Measurements from ENCODE around the gene TNS1. TPM values are rescaled to one million over a fixed set of nuclear protein-coding genes. Genes with fewer than 3 reads are reported as not detected.

Gene TNS1
- polyA plus RNA-seq, 1 of the 3 experiments (the other 2 are of a cell fraction), result 12.1 TPM

DNA sequence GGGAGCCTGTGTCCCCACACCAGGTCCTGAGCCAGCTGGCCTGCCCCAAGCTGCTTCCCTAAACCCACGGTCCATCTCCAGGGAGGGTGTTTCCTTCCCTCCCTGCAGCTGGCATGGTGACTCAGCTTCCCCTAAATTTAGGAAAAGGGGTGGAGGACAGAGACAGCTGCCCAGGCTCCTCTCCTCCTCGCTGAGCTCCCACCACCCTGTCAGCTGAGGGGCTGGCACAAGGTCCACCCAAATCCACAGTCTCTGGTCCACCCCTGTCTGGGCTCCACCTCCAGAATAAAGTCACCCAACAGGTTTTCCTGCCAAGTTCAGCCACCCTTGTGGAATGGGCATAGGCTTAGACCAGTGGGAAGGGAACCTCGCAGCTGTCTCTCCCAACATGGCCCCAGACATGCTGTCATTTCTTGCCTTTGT lies 156.5 kb downstream of the TNS1 start:
- WGBS (ENCODE audit: low lambda C conversion rate), result 86% methylated on average over 3 of the region's 3 CpGs
- CTCF ChIA-PET, result interaction anchor here (1.0 to 1.9 kb wide), 4 partner anchors 9 to 60 kb away, joined by 3 to 7 read pairs (median 4); no protein-coding TSS in a partner anchor

DNA sequence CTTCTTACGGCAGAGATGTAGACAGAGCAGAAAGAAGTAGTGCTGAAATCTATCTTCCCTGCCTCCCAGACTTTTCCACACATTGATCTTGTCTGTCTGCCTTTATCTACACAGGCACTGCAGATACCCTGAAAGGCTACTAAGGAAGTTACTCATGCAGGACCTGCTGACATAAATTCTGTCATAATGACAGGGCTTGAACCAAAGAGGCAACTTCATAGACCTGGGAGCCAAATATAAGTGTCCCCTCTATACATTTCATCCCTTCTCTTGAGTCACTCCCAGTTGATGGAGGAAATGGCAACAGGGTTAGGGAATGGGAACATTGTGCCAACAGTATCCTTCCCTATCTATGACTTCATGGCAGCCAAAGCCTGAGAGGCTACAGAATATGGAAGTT lies 157.5 kb downstream of the TNS1 start:
- peaks cover 83% of the 10 kb centered on the region for H3K79me2 ChIP-seq (ENCODE audit: insufficient read depth)
- H3K9me2 ChIP-seq, result no peaks in the 10 kb centered on the region
- H3K4me2 ChIP-seq, result no peak overlapping the region
- ChIA-PET POLR2A (no interaction called here), CTCF (interaction anchor here (1.1 kb wide), 1 partner anchor 53 kb away, joined by 4 read pairs; no protein-coding TSS in a partner anchor)
- H2AFZ ChIP-seq (ENCODE audit: low read depth), result no peak overlapping the region
- peaks cover 7% of the 10 kb centered on the region for H3F3A ChIP-seq (replicated peaks; ENCODE audit: insufficient read depth)
- peaks cover 31% of the 10 kb centered on the region for H4K20me1 ChIP-seq (ENCODE audit: insufficient read depth)
- TF ChIP-seq MEF2A (IDR thresholded peaks at IDR 0.05; ENCODE audit: borderline replicate concordance, low read depth) (no peak), MXI1 (IDR thresholded peaks at IDR 0.05; ENCODE audit: low read depth, low read length) (no peak), ELF1 (IDR thresholded peaks at IDR 0.05) (no peak), RFX5 (IDR thresholded peaks at IDR 0.05; ENCODE audit: low read length) (no peak), TCF12 (IDR thresholded peaks at IDR 0.05) (no peak), SIN3A (IDR thresholded peaks at IDR 0.05; ENCODE audit: borderline replicate concordance, low read depth, low read length) (no peak), TEAD4 (IDR thresholded peaks at IDR 0.05; ENCODE audit: borderline replicate concordance, insufficient read depth) (no peak), EZH2phosphoT487 (IDR thresholded peaks at IDR 0.05; ENCODE audit: borderline replicate concordance, low read depth) (no peak), FOSL2 (IDR thresholded peaks at IDR 0.05; ENCODE audit: borderline replicate concordance, low read depth) (no peak)
- TF ChIP-seq, protein P1, sequence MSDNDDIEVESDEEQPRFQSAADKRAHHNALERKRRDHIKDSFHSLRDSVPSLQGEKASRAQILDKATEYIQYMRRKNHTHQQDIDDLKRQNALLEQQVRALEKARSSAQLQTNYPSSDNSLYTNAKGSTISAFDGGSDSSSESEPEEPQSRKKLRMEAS (IDR thresholded peaks at IDR 0.05; ENCODE audit: low read depth), result no peak
- TF ChIP-seq, protein P2, sequence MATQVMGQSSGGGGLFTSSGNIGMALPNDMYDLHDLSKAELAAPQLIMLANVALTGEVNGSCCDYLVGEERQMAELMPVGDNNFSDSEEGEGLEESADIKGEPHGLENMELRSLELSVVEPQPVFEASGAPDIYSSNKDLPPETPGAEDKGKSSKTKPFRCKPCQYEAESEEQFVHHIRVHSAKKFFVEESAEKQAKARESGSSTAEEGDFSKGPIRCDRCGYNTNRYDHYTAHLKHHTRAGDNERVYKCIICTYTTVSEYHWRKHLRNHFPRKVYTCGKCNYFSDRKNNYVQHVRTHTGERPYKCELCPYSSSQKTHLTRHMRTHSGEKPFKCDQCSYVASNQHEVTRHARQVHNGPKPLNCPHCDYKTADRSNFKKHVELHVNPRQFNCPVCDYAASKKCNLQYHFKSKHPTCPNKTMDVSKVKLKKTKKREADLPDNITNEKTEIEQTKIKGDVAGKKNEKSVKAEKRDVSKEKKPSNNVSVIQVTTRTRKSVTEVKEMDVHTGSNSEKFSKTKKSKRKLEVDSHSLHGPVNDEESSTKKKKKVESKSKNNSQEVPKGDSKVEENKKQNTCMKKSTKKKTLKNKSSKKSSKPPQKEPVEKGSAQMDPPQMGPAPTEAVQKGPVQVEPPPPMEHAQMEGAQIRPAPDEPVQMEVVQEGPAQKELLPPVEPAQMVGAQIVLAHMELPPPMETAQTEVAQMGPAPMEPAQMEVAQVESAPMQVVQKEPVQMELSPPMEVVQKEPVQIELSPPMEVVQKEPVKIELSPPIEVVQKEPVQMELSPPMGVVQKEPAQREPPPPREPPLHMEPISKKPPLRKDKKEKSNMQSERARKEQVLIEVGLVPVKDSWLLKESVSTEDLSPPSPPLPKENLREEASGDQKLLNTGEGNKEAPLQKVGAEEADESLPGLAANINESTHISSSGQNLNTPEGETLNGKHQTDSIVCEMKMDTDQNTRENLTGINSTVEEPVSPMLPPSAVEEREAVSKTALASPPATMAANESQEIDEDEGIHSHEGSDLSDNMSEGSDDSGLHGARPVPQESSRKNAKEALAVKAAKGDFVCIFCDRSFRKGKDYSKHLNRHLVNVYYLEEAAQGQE (IDR thresholded peaks at IDR 0.05; ENCODE audit: low read depth, low read length), result no peak
- no peaks in the 10 kb centered on the region for H3K9me3 ChIP-seq
- no peaks in the 10 kb centered on the region for H3K27me3 ChIP-seq (ENCODE audit: insufficient read depth)
- H3K36me3 ChIP-seq (replicated peaks in 1 of 2; ENCODE audit: control insufficient read depth in 1 of 2, insufficient read depth in 2 of 2, low read length in 1 of 2), result peaks cover 43 to 66% of the 10 kb centered on the region in 2 experiments
- H3K27ac ChIP-seq (ENCODE audit: low read depth in 2 of 2, low read length in 1 of 2), result no peak overlapping the region
- H3K9ac ChIP-seq, result no peak overlapping the region
- H3K4me1 ChIP-seq (ENCODE audit: control insufficient read depth in 1 of 2, insufficient read depth in 2 of 2, low read depth in 1 of 2, low read length in 1 of 2), result peaks cover 7 to 8% of the 10 kb centered on the region in 2 experiments; a peak in 2 of 4 replicates
- WGBS (ENCODE audit: low lambda C conversion rate), result 100% methylated on average over 1 of the region's 1 CpG
- no peak for DNase-seq
- no peak overlapping the region for H3K4me3 ChIP-seq (ENCODE audit: low read depth in 2 of 2, low read length in 1 of 2)

More for the DNA sequence above, 156.5 kb downstream of the TNS1 start:
- peaks cover 7% of the 10 kb centered on the region for H3F3A ChIP-seq (replicated peaks; ENCODE audit: insufficient read depth)
- no peak overlapping the region for H2AFZ ChIP-seq (ENCODE audit: low read depth)
- POLR2A ChIA-PET, result no interaction called here
- H3K4me1 ChIP-seq (ENCODE audit: control insufficient read depth in 1 of 2, insufficient read depth in 2 of 2, low read depth in 1 of 2, low read length in 1 of 2), result peaks cover 14 to 18% of the 10 kb centered on the region in 2 experiments; a peak in 3 of 4 replicates
- TF ChIP-seq GABPA (IDR thresholded peaks at IDR 0.05; ENCODE audit: low read depth) (no peak), EP300 (IDR thresholded peaks at IDR 0.05; ENCODE audit: borderline replicate concordance in 1 of 2, low read depth in 1 of 2, low read length in 1 of 2) (no peak), EZH2phosphoT487 (IDR thresholded peaks at IDR 0.05; ENCODE audit: borderline replicate concordance, low read depth) (no peak), FOXM1 (IDR thresholded peaks at IDR 0.05; ENCODE audit: low read depth) (no peak), TAF1 (IDR thresholded peaks at IDR 0.05; ENCODE audit: borderline replicate concordance, low read depth, low read length) (no peak), RFX5 (IDR thresholded peaks at IDR 0.05; ENCODE audit: low read length) (no peak), TEAD4 (IDR thresholded peaks at IDR 0.05; ENCODE audit: borderline replicate concordance, insufficient read depth) (no peak)
- no peak overlapping the region; a peak in 1 of 4 replicates for H3K4me3 ChIP-seq (ENCODE audit: low read depth in 2 of 2, low read length in 1 of 2)
- H3K9me2 ChIP-seq, result no peaks in the 10 kb centered on the region
- no peaks in the 10 kb centered on the region for H3K9me3 ChIP-seq
- H3K36me3 ChIP-seq (replicated peaks in 1 of 2; ENCODE audit: control insufficient read depth in 1 of 2, insufficient read depth in 2 of 2, low read length in 1 of 2), result peaks cover 43 to 66% of the 10 kb centered on the region in 2 experiments
- H3K27ac ChIP-seq (ENCODE audit: low read depth in 2 of 2, low read length in 1 of 2), result no peak overlapping the region
- H3K4me2 ChIP-seq, result no peak overlapping the region
- DNase-seq, result no peak
- H4K20me1 ChIP-seq (ENCODE audit: insufficient read depth), result peaks cover 33% of the 10 kb centered on the region
- H3K9ac ChIP-seq, result no peak overlapping the region
- peaks cover 92% of the 10 kb centered on the region for H3K79me2 ChIP-seq (ENCODE audit: insufficient read depth)
- H3K27me3 ChIP-seq (ENCODE audit: insufficient read depth), result no peaks in the 10 kb centered on the region
